ENCODE measurements around the gene GNG4. TPM values are rescaled to one million over a fixed set of nuclear protein-coding genes. Genes with fewer than 3 reads are reported as not detected.
A peak's percentile ranks its signal among the peaks of the same experiment; 100 is the strongest.

Gene GNG4
- total RNA-seq, 1 donor from 2014 or later = 3.8 TPM

- H3K9ac ChIP-seq (ENCODE audit: low read length) = no peak overlapping the region
- Mint-ChIP-seq H3K4me3 (ENCODE audit: unreplicated experiment) (no peak overlapping the region), H3K27me3 (ENCODE audit: low read depth, unreplicated experiment) (no peaks in the 10 kb centered on the region), H3K9me3 (ENCODE audit: unreplicated experiment) (no peaks in the 10 kb centered on the region), H3K4me1 (ENCODE audit: low read depth, unreplicated experiment) (no peaks in the 10 kb centered on the region), H3K27ac (ENCODE audit: unreplicated experiment) (no peak overlapping the region), H3K36me3 (ENCODE audit: low read depth, unreplicated experiment) (peaks cover 6% of the 10 kb centered on the region)
- no peaks in the 10 kb centered on the region for H3K36me3 ChIP-seq (ENCODE audit: insufficient read depth, low read length)
- no peak overlapping the region for H3K4me2 ChIP-seq (ENCODE audit: low read length)
- no peak overlapping the region for H3K4me3 ChIP-seq (ENCODE audit: insufficient read depth, low read depth, low read length)
- H2AFZ ChIP-seq (ENCODE audit: low read depth, low read length) = no peak overlapping the region
- H3K27ac ChIP-seq (ENCODE audit: low read depth, low read length) = no peak overlapping the region
- FAIRE-seq (no peak), DNase-seq (ENCODE audit: low read depth) (no peak)
- H3K79me2 ChIP-seq (ENCODE audit: insufficient read depth, low read length) = no peaks in the 10 kb centered on the region
- no peaks in the 10 kb centered on the region for H3K27me3 ChIP-seq (ENCODE audit: insufficient read depth, low read length)
- no peaks in the 10 kb centered on the region for H3K4me1 ChIP-seq (ENCODE audit: insufficient read depth, low read length)
- H4K20me1 ChIP-seq (ENCODE audit: insufficient read depth, low read length) = no peaks in the 10 kb centered on the region
- TF ChIP-seq CTCF (IDR thresholded peaks at IDR 0.05; ENCODE audit: insufficient read depth, low read depth, low read length) = no peak
- no peak for TF ChIP-seq EZH2 (IDR thresholded peaks at IDR 0.05; ENCODE audit: insufficient read depth, low read length)
- H3K9me3 ChIP-seq (ENCODE audit: insufficient read depth, low read depth, low read length) = no peaks in the 10 kb centered on the region
Observed at GRCh38 chr1:235689356-235689755, 39.8 kb upstream of the GNG4 start.

GRCh38 chr1:235688096-235688495 is 38.5 kb upstream of the GNG4 start:
- FAIRE-seq = no peak
- no peaks in the 10 kb centered on the region for H3K79me2 ChIP-seq (ENCODE audit: insufficient read depth, low read length)
- DNase-seq (ENCODE audit: low read depth) = no peak
- H3K27ac ChIP-seq (ENCODE audit: low read depth, low read length) = no peak overlapping the region
- H3K36me3 Mint-ChIP-seq (ENCODE audit: low read depth, unreplicated experiment) = peaks cover 9% of the 10 kb centered on the region
- no peak overlapping the region for H3K4me2 ChIP-seq (ENCODE audit: low read length)
- H3K27me3 Mint-ChIP-seq (ENCODE audit: low read depth, unreplicated experiment) = no peaks in the 10 kb centered on the region
- no peak overlapping the region for H3K27ac Mint-ChIP-seq (ENCODE audit: unreplicated experiment)
- no peaks in the 10 kb centered on the region for H3K9me3 ChIP-seq (ENCODE audit: insufficient read depth, low read depth, low read length)
- H4K20me1 ChIP-seq (ENCODE audit: insufficient read depth, low read length) = no peaks in the 10 kb centered on the region
- H3K4me3 ChIP-seq (ENCODE audit: insufficient read depth, low read depth, low read length) = no peak overlapping the region
- no peaks in the 10 kb centered on the region for H3K4me1 ChIP-seq (ENCODE audit: insufficient read depth, low read length)
- H3K27me3 ChIP-seq (ENCODE audit: insufficient read depth, low read length) = no peaks in the 10 kb centered on the region
- TF ChIP-seq EZH2 (IDR thresholded peaks at IDR 0.05; ENCODE audit: insufficient read depth, low read length) = no peak
- no peak for TF ChIP-seq CTCF (IDR thresholded peaks at IDR 0.05; ENCODE audit: insufficient read depth, low read depth, low read length)
- no peaks in the 10 kb centered on the region for H3K9me3 Mint-ChIP-seq (ENCODE audit: unreplicated experiment)
- H3K36me3 ChIP-seq (ENCODE audit: insufficient read depth, low read length) = no peaks in the 10 kb centered on the region
- H3K4me3 Mint-ChIP-seq (ENCODE audit: unreplicated experiment) = no peak overlapping the region
- peaks cover 5% of the 10 kb centered on the region for H3K4me1 Mint-ChIP-seq (ENCODE audit: low read depth, unreplicated experiment)
- H3K9ac ChIP-seq (ENCODE audit: low read length) = no peak overlapping the region
- no peak overlapping the region for H2AFZ ChIP-seq (ENCODE audit: low read depth, low read length)

DNA sequence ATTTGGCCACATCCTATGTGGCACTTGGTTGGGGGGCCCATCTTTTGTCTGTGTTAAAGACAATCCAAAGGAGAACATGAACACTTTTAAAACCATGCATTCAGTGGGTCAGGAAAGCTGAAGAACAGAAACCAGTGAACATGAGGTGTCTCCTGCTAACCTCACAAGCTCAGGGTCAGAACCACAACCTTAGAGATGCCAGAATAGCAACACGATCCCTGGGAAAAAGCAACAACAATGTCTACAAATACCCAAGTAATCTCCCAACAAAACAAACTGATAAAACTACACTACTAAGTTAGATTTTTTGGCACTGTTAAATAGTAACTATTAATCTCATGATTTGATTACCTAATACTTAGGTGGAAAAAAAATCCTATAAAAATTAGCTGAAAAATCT is 34.1 kb upstream of the GNG4 start:
- Histone ChIP-seq H3K4me3 (ENCODE audit: insufficient read depth, low read depth, low read length) (no peak overlapping the region), H3K27ac (ENCODE audit: low read depth, low read length) (no peak overlapping the region), H3K9me3 (ENCODE audit: insufficient read depth, low read depth, low read length) (no peaks in the 10 kb centered on the region), H3K4me1 (ENCODE audit: insufficient read depth, low read length) (peaks cover 4% of the 10 kb centered on the region), H3K36me3 (ENCODE audit: insufficient read depth, low read length) (no peaks in the 10 kb centered on the region), H2AFZ (ENCODE audit: low read depth, low read length) (no peak overlapping the region), H3K4me2 (ENCODE audit: low read length) (no peak overlapping the region), H3K27me3 (ENCODE audit: insufficient read depth, low read length) (no peaks in the 10 kb centered on the region), H3K9ac (ENCODE audit: low read length) (no peak overlapping the region), H4K20me1 (ENCODE audit: insufficient read depth, low read length) (no peaks in the 10 kb centered on the region), H3K79me2 (ENCODE audit: insufficient read depth, low read length) (no peaks in the 10 kb centered on the region)
- Mint-ChIP-seq H3K4me3 (ENCODE audit: unreplicated experiment) (no peak overlapping the region), H3K9me3 (ENCODE audit: unreplicated experiment) (no peaks in the 10 kb centered on the region), H3K27ac (ENCODE audit: unreplicated experiment) (no peak overlapping the region), H3K4me1 (ENCODE audit: low read depth, unreplicated experiment) (peaks cover 5% of the 10 kb centered on the region), H3K27me3 (ENCODE audit: low read depth, unreplicated experiment) (no peaks in the 10 kb centered on the region), H3K36me3 (ENCODE audit: low read depth, unreplicated experiment) (peaks cover 14% of the 10 kb centered on the region)
- TF ChIP-seq EZH2 (IDR thresholded peaks at IDR 0.05; ENCODE audit: insufficient read depth, low read length) = no peak
- TF ChIP-seq CTCF (IDR thresholded peaks at IDR 0.05; ENCODE audit: insufficient read depth, low read depth, low read length) = no peak
- peak; percentile 9 for DNase-seq (ENCODE audit: low read depth)
- no peak for FAIRE-seq

All from astrocyte (in vitro differentiated cells and primary cell).